Fibroblast of the conjunctiva (primary cell): ENCODE results near the gene NPHP4.
"Not testable (repeated sequence)": the region's sequence is repeated elsewhere in the genome, so short reads cannot be mapped to it uniquely, and the experiment has no call there.

Experiments
- DNase-seq: peaks from one replicate; pipeline ENCODE4 v3.0.0-alpha.2; 2010; ENCODE audit warnings: low read depth

The NPHP4 gene

DNA sequence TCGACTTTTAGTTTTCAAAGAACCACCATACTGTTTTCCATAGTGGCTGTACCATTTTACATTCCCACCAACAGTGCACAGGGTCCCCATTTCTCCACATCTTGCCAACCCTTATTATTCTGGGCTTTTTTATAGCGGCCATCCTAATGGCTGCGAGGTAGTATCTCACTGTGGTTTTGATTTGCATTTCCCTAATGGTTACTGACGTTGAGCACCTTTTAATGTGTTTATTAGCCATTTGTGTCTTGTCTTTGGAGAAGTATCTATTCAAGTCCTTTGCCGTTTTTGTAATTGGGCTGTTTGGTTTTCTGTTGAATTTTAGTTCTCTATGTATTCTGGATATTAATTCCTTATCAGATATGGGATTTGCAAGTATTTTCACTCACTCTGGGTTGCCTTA lies 31.1 kb upstream of the NPHP4 start:
- no peak for DNase-seq

DNA sequence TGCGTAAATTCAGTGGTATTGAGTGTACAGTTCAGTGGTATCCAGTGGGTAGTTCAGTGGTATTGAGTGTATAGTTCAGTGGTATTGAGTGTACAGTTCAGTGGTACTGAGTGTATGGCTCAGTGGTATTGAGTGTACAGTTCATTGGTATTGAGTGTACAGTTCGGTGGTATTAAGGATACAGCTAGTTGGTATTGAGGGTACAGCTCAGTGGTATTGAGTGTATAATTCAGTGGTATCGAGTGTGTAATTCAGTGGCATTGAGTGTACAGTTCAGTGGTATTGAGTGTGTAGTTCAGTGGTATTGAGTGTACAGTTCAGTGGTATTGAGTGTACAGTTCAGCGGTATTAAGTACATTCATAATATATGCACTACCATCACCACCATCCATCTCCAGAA lies 30.0 kb upstream of the NPHP4 start:
- DNase-seq, result no peak

DNA sequence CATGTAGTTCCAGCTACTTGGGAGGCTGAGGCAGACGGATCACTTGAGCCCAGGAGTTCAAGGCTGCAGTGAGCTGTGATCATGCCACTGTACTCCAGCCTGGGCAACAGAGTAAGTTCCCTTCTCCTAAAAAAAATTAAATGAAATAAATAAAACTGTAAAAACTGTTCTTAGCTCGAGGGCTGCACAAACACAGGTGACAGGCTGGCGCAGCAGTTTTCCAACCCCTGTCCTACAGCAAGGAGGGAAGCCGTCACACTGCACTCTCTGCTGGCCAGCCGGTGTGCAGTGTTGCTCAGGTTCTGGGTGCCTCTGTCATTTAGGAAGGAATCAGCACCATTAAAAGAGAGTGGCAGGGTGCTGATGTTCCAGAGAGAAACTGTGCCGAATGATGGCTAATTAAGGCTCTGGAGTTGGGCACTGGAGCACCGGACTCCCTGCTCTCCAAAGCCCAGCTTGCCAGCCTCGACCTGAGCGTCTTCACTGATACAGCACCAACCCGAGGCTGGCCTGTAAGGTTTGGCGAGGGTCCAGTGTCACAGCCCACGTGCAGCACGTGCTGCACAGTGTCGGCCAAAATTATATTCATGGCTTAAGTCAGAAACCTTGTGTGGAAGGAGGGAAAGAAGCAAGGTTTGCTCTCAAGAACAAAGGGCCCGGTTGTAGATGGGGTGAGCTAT lies 27.1 kb upstream of the NPHP4 start:
- no peak for DNase-seq

DNA sequence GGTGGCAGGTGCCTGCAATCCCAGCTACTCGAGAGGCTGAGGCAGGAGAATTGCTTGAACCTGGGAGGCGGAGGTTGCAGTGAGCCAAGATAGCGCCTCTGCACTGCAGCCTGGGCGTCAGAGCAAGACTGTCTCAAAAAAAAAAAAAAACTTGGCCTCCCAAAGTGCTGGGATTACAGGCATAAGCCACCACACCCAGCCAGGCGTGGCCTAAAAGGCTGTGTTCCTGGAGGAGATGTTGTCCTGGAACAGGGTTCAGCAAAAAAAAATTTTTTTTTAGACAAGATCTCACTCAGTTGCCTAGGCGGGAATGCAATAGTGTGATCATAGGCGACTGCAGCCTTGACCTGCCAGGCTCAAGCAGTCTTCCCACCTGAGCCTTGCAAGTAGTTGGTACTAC lies 25.4 kb upstream of the NPHP4 start:
- not testable (repeated sequence) for DNase-seq

DNA sequence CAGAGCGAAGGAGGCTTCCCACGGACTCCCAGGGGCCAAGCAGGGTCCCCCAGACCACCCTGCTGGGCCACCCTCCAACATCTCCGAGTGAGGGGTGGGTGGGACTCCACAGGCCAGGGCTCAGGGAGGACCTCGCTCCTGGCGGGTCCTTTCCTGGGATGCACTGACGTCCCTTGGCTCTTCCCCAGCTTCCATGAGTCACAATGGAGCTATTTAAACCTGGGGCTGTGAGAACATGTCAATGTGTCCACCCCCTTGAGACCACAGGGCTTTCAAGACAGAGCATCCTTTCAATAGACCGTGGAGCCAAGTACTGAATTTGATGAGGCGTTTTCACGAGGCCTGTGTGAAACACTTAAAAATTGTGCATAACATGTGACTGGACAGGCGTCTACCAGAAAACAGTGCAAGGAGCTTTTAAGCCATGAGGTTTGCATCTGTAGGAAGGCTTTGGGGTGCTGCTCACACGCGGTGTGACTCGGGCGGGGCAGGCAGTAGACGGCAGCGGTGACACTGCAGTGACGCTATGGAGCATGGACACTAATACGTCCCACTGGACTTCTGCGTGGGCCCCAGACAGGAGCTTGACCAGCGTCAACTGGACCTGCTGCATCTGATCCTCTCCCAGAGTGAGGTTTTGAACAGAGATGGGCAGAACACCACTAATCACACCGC lies 24.1 kb upstream of the NPHP4 start:
- no peak for DNase-seq

DNA sequence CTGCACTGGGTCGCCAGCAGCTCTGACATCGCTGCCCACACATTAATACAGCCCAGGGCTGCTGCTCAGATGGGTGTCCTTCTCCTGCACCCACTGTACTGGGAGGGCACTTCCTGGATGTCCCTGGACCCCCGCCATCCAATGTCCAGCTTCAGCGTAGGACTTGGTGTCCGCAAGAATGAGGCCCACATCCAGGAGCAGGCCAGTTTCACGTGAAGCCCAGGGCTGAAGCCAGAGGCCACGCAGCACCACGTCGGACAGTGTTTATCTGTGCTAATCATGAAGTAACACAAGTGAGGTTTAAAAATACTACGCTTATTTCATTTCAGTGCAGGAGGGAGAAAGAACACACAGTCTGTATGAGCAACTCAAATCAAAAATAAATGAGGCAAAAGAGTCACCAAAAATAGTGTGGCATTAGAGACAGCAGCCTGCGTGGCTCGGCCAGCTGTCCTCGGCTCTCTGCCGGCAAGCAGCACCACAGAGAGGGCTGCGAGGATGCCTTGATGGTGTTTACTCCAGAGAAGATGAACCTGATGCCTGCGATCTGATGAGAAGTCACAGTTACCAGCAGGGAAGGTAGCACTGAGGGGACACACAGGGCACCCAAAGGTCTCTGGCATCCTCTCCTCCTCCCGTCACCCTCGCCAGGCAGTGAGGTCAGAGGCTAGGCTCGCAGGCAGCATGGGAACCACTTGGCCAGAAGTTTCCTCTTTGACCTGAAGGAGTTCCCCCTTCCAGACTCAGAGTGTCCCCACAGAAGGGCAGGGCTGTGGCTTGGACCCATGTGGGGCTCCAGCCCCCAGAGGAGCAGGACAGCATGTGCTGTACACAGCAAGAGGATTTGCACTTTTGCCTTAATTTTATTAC lies 22.1 kb upstream of the NPHP4 start:
- DNase-seq, result no peak

DNA sequence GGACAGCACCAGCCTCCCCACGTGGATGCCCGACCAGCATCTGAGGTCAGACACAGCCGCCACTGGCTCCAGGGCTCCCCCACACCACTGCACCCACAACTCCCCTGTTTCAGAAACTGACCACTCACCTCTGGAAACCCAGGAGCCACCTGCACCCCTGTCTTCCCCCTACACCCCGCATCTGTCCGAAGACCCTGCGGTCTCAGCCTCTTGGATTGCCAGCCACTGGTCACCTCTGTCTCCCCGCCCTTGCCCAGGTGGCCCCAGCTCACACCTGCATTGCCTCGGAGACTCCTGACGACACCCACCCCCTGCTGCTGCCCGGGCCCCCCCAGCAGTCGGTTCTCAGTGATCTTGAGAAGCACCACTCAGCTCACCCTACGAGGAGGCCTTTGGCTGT lies 21.3 kb upstream of the NPHP4 start:
- no peak for DNase-seq

DNA sequence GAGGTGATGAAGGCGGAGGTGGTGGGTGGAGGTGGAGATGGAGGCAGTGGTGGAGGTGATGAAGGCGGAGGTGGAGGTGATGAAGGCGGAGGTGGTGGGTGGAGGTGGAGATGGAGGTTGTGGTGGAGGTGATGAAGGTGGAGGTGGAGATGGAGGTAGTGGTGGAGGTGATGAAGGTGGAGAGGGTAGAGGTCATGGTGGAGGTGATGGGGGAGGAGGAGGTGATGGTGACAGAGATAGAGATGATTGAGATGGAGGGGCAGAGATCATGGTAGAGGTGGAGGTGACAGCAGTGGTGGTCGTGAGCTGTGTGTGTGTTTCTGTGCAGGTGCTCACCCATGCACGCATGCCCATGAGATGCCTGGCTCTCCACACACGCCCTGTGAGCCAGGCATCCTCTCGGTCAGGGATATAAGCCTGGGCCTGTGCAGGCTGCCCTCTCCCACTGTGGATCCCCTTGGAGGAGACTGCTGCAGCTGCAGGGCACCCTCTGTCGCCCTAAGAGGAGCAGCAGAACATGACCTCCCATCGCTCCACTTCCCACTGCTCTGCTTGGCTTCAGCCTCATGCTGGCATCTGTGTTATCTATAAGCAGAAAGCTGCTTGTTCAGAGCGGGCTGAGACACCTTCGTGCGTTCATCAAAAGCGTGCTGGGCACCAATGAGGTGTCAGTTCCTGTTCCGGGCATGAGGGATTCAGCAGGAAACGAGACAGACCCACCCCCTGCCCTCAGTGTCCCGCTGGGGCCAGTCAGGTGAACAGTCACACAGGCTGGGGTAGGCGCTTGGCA lies 20.5 kb upstream of the NPHP4 start:
- DNase-seq, result no peak

DNA sequence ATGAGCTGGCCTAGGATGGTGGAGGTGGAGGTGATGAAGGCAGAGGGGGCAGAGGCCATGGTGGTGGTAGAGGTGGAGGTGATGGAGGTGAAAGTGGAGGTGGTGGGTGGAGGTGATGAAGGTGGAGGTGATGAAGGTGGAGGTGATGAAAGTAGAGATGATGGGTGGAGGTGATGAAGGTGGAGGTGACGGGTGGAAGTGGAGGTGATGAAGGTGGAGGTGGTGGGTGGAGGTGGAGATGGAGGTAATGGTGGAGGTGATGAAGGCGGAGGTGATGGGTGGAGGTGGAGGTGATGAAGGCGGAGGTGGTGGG lies 19.7 kb upstream of the NPHP4 start:
- no peak for DNase-seq

DNA sequence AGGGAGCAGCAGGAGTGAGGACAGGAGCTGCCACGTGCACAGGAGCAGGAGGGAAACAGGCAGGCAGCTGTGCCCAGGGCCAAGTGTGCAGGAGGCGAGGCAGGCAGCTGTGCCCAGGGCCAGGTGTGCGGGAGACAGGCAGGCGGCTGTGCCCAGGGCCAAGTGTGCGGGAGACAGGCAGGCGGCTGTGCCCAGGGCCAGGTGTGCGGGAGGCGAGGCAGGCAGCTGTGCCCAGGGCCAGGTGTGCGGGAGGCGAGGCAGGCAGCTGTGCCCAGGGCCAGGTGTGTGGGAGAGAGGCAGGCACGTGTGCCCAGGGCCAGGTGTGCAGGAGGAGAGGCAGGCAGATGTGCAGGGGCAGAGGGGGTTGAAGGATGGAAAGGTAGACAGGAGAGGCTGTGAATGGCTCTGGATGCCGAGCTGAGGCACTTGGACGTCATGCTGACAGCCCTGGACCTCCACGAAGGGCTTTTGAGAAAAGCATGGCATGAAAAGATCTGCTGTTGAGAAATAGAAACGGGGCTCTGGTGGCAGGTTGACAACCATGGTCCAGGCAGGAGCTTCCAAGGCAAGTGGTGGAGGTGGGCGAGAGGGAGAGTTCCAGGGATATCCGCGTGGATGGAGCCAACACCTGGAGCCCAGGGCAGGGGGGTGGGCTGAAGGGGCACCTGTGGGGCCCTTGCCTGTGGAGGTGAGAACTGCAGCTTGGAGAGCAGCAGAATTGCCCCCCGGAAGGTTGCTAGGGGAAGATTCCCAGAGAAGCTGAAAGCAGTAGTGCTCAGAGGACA lies 19.1 kb upstream of the NPHP4 start:
- no peak for DNase-seq

DNA sequence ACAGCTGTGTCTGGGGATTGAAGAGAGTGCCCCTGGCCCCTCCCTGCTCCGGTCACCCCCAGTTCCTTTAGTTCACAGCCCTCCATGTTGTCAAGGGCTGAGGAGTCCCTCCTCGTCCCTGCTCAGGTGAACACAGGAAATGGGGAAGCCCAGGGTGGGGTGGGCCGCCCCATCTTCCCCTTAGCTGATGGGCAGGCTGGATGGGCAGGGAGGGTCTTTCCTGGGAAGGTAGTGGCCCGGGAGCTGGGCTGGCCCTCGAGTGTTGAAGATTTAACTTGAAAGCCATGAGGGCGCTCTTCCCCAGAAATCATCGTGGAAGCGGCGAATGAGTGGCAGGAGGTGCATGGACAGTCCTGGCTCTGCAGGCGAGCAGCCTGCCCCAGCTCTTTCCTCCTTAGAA lies 18.3 kb upstream of the NPHP4 start:
- no peak for DNase-seq

DNA sequence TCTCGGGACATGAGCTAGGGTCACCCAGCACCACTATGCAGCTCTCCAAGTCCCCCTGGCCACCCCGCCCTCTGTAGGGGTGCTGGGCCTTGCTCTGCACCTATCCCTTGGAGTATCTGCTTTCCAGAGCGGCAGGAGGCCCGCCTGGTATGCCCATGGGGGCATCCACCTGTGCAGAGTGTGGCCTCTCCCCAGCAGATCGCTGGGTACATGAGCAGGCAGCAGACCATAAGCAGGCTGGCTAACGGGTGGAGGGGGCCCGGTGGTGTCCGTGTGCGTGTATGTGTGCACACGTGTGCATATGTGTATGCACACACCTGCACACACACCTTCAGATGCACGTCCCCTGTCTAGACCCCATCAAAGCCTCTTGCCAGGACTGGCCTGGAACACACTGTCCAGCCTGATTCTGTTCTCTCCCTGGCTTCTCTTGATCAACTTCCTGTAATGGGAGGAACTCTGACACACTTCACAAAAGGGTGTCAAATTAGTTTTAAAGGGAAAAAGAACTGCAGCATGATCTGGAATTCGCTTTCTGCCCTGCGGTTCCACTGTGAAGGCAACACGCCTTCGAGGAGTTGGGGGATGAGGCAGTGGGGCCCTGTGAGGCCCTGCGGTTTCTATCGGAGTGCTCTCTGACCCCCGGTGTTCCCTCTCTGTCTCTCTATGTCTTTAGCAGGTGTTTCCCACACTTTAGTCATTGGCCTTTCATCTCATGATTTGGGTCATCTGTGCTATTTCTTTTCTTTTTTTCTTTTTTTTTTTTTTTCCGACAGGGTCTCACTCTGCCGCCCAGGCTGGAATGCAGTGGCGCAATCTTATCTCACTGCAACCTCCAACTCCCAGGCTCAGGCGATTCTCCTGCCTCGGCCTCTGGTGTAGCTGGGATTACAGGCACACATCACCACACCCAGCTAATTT lies 17.2 kb upstream of the NPHP4 start:
- no peak for DNase-seq

DNA sequence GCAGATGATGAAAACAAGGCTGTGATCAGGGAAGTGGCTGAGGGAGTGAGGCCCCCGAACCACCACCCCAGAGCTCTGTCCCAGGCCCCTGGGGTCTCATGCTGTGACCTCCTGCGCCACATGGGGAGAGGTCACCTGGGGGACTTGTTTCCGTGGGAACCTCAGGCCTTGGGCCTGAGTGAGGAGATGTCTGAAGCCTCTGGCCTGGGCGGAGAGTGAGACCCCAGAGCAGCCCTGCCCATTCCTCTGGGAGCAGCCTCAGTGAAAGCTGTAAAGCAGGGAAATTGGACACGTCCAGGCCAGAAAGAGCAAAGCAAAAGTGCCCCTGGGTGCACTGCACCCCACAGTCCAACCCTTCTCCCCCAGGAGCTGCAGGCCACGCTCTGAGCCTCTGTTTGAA lies 16.5 kb upstream of the NPHP4 start:
- no peak for DNase-seq

DNA sequence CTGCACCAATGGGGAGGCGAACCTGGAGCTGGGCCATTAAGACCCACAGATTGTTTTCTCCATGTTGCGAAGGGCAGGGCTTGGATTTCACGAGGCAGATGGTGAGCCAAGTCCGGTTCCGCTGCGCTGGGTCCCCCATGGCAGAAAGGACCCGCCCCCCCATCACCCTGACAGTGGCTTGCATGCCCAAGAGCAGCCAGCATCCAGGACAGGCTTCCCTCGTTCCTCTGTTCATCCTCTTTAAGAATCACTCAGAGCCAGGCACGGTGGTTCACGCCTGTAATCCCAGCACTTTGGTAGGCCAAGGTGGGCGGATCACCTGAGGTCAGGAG lies 15.8 kb upstream of the NPHP4 start:
- DNase-seq, result no peak

DNA sequence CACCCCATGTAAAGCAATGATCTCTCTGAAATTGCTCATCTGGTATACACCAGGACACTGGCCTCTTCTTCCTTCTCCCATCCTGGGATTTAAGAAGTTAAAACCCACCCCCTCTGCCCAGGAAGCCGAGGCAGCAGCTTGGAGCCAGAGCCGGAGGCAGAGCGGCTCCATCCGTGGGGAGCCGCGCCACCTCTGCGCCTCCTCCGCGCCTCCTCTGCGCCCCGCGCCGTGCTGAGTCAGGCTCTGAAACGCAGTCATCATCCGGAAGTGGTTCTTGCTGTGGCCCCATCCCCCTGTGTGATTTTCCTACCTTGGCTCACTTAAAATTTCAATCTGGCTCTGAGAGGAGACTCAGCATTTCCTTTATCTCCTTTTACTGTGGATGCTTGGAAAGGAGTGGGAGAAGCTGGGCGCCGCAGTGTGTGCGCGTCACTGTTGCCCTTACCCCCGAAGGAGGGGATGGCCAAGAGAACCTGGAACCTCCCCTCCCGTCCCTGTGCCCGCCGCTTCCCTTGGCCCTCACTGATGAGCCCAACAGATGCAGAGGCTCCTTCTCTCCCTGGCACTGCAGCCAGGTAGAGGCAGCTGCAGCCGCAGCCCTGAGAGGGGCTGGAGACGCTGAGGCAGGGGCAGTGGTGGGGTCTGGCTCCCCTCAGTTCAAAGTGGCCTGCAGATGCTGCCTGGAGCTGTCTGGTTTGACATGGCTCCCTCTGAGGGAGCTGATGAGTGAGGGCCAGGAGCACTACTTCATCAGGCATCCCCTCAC lies 15.3 kb upstream of the NPHP4 start:
- no peak for DNase-seq

DNA sequence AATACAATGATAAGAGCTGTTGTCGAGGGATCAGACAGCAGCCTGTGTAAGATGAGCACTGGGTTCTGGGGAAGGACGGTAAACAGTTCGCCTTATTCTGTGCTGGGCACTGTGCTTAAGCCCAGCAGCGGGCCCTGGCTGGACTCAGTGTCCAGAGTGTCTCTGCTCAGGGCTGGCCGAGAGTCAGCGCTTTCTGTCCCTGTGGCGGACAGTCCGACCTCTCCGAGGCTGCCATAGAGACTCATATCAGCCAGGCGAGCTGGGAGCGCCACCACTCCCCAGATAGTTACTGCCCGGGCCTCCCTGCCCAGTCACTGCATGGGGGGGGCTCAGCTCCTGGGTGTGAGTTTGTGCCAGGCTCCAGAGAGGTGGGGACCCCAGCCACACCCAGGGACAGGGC lies 14.7 kb upstream of the NPHP4 start:
- no peak for DNase-seq

DNA sequence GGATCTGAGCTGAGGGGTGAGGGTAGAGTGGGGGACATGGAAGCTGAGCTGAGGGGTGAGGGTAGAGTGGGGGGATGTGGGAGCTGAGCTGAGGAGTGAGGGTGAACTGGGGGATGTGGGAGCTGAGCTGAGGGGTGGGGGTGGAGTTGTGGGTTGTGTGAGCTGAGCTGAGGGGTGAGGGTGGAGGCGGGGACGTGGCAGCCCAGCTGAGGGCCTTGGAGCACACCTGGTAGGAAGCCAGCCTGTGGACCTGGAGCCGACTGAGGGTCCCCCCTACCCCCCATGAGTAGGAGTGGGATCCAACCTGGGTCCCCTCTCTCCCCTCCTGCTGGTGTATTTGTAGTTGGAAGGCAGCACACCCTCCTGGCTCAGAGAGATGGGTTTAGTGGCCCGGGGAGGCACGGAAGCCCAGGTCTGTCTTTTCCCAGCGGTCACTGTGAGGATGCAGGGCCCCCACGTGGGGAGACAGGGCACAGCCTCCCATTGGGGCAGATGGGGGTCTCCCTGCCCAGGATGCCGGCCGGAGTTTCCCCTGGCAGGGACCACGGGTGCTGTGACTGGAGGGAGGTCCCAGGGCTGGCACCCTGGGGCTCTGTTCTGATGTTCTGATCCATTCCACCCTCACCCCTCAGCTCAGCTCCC lies 13.2 kb upstream of the NPHP4 start:
- no peak for DNase-seq

DNA sequence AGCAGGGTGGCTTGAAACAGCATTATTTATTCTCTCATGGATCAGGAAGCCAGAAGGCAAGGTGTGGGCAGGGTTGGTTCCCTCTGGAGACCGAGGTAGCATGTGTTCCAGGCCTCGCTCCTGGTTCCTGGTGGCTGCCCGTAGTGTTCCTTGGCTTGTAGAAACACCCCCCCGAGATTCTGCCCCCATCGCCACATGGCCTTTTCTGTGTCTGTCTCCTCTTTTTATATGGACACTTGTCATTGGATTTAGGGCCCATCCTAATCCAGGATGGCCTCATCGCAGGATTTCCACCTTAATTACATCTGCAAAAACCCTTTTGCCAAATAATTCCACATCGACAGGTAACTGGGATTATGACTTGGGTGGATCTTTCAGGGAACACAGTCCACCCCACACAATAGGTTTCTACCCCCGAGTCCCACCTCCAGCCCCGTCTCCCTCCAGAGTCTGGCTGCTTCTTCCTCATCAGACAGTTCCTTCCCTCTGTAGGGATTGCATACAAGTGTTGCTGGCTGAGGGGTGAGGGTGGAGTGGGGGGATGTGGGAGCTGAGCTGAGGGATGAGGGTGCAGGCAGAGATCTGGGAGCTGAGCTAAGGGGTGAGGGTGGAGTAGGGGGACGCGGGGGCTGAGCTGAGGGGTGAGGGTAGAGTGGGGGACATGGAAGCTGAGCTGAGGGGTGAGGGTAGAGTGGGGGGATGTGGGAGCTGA lies 12.3 kb upstream of the NPHP4 start:
- DNase-seq, result no peak
